HG03064 (cell line): ENCODE measurements around the gene TMEM217.

ENCODE experiments used
- ATAC-seq: cut with Tn5 transposase; IDR thresholded peaks from one replicate; pipeline ENCODE4 v1.9.1; 2021; ENCODE audit warnings: low read depth; ENCODE audit not compliant: unreplicated experiment

TMEM217 gene

GRCh38 chr6:37244430-37245310, 13.3 kb downstream of the TMEM217 start:
- ATAC-seq, result no peak

GRCh38 chr6:37243816-37244370, 14.1 kb downstream of the TMEM217 start:
- ATAC-seq, result no peak

GRCh38 chr6:37243131-37243815, 14.7 kb downstream of the TMEM217 start:
- ATAC-seq, result no peak

DNA sequence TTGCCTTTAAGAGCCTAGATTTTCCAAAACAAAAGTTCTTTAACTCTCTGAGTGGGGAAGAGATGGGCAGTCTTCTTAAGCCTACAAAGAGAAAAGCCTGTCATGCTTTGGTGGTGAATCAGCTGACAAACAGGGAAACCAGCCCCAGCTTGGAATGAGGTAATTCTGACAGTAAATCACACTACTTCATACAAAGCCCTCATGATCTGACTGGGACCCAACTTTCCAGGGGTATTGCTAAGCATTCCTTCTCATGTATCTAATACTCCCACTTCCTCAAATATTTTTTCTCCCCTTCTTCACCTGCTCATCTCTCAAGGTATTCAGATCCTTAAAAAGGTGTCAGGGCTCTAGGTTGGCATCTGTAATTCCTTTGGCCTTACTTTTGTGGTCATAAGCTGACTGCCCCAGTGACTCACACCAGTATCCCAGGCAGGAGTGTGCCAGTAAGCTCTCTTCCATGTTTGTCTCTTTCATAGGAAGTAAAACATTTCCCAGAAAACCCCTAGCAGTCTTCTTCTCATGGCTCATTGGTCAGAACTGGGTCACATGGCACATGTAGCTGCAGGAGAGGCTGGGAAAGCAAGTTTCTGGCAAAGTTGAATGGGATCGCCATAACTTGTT, 15.4 kb downstream of the TMEM217 start:
- ATAC-seq, result no peak

GRCh38 chr6:37241775-37242428, 16.0 kb downstream of the TMEM217 start:
- ATAC-seq, result no peak

DNA sequence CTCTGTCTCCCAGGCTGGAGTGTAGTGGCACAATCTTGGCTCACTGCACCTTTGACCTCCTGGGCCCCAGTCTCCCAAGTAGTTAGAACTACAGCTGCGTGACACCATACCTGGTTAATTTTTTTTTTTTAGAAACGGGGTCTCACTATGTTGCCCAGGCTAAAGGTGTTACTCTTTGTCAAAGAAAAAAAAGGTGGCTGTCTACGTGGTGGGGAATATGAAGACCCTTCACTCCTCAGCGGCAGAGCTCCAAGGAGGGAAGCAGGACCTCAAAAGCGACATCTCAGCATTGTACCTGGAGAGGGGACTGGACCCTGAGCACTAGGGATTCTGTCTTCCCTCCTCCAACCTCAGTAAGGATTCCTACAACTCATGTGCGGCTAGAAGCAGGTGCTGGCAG, 16.8 kb downstream of the TMEM217 start:
- no peak for ATAC-seq

GRCh38 chr6:37239950-37240713, 17.8 kb downstream of the TMEM217 start:
- peak; percentile 59 for ATAC-seq

GRCh38 chr6:37239526-37239925, 18.4 kb downstream of the TMEM217 start:
- no peak for ATAC-seq

DNA sequence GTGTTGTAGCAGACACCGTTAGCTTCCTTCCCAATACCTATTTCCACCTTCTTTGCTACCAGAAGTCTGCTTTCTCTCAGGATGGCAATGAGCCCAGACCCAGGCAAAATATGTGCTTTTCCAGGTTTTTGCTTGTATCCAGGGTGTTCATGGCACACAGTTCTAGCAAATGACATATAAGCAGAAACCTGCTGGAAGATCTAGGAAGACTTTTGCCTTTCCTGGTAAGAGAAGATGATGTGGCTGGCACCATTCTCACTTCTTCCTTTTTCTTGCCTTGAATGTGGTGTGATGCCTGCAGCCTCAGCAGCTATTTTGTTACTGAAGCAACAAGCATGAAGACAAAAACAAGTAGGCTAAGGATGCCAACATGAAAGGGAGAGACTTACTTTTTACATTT, 19.6 kb downstream of the TMEM217 start:
- no peak for ATAC-seq

DNA sequence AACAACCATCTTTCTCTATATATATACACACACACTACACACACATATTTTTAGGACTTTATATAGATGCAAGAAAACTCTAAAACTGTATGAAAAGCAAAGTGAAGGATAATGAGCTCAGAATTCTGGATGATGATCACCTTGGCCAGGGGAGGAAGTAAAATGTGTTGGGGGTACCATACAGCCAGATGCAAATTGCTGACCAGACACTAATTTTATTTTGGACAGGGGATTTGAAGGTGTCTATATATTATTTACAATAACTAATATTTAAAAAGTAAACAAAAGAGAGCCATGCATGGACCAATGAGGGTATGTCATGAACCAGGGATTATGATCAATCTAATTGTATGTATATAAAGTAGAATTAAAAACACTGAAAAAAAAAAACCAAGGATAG, 20.2 kb downstream of the TMEM217 start:
- no peak for ATAC-seq

DNA sequence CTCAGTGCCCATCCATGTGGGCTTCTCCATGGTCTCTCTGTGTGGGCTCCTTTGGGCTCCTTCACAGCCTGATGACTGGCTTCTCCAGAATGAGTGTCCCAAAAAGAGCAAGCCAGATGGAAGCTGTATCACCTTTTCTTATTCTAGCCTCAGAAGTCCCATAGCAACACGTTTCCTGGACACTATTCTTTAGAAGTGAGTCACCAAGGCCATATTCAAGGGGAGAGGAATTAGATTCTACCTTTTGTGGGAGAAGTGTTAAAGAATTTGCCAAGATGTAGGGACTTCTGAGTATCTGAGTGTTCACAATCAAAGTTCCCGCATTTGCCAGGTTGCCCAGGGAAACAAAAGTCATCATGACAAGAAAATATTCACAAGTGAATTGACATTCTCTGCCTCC, 21.0 kb downstream of the TMEM217 start:
- ATAC-seq, result no peak

DNA sequence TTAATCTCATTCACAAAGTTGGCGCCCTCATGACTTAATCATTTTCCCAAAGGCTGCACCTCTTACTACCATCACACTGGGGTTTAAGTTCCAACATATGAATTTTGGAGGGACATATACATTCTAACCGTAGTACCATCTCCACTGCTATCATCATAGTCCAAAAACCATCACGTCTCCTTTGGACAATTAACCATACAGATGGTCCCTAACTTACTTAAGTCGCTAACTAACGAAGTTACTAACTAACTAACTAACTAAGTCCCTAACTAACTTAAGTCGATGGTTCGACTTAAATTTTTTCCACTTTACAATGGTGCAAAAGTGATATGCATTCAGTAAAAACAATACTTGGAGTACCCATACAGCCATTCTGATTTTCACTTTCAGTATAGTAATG, 24.4 kb downstream of the TMEM217 start:
- ATAC-seq, result no peak

DNA sequence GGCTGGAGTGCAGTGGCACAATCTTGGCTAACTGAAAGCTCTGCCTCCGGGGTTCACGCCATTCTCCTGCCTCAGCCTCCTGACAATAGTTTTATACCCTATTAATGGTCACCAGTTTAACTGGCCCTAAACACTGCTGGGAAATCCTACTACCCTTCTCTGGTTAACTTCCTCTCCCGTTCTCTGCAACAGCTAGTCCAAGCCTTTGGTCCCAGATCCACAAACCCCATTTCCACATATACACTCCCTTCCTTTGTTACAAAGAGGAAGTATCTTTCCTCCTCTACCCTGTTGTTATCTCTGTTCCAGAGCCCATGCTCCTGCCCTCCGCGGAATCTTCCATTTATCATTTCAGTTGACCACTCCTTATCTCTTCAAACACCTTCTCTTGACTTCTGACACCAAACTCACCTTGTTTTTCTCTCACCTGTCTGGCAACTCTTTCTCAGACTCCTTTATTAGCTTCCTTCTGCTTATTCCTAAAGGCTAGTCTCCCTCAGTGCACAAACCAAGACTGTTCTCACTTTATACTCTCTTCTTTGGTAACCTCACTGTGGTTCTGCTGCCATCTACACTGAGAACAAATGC, 25.4 kb downstream of the TMEM217 start:
- ATAC-seq, result no peak

DNA sequence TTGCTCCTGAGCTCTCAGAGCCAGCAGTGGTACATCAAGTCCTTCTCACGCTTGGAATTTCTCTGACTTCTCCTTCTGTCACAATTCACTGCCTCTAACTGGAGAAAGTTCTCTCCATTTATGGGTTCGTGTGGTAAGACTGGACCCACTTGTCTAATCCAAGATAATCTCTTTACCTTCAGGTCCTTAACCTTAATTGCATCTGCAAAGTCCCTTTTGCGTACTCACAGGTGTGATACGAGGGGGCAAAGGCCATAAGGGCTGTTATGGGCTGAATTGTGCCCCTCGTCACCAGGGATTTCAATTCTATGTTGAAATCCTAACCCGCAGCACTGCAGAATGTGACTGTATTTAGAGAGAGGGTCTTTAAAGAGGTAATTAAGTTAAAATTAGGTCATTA, 27.8 kb downstream of the TMEM217 start:
- ATAC-seq, result no peak

DNA sequence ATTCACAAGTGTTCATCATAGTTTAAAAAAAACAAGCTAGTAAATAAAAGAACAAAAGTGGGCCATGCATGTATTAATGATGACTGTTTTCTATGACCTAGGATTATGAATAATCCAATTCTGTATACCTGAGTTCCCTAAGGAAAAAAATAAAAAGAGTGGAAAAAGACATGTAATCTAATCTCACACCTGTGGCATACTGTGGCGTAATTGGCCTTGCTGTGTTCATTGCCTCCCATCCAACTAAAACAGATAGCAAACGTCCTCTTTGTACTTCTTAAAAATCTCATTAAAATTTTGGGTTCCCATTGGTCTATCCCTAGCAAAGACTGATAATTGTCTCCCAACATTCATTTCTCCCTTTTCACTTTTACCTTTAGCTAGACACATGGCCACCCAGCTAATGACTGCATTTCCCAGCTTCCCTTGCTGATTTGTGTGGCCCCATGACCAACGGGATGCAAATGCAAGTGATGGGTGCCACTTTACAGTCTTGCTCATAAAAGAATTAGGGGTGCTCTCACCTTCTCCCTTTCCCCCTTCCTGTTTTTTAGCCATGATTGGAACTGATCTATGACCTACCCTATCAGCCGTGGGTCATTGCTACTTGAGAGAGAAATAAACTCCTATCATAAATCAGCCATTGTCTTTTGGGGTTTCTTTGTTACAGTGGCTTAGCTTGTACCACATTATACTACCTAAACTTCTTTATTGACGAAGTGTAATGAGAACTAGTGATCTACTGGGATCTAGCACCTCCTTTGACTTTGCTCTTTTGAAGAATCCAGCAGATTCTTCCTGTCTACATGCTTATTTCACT, 32.4 kb downstream of the TMEM217 start:
- no peak for ATAC-seq

DNA sequence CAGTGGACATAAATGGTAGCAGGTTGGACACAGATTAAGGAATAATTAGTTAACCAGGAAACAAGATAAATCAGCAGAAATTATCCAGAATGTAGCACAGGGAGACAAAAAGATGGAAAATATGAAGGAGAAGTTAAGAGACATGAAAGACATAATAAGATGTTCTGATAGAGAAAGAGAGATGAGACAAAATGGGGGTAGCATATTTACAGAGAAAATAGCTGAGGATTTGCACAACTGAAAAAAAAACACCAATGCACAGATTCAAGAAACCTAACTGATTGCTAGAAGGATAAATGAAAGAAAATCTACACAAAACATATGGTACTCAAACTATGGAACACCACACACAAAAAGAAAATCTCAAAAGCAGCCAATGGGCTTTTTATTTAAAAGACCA, 35.0 kb downstream of the TMEM217 start:
- ATAC-seq, result no peak

GRCh38 chr6:37222125-37222967, 35.6 kb downstream of the TMEM217 start:
- peak; percentile 77 for ATAC-seq

DNA sequence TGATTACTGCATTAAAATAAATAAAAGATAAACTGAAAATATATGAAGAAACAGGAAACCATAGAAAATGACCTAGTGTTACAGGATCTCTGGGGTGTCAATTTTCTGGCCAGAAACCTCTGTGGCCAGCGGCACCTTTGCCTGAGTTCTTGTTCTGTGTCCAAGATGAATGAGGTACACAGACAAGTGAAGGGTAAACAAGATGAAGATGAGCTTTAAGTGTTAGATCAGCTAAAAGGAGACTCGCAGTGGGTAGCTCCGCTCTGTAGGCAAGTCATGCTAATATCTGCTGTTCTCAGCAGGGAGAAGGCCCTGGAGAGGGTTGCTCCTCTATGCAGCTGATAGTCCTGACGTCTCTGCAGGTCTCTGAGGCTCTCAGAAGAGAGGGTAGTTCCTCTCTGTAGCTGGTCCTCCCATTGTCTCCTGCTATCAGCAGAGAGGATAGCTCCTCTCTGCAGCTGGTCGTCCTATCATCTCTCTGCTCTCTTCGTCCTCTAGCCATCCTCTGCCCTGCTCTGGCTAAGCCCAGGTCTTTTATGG, 36.3 kb downstream of the TMEM217 start:
- ATAC-seq, result no peak
